Neural progenitor cell (in vitro differentiated cells): ENCODE results near the gene TSPAN32. TPM values are rescaled to one million over a fixed set of nuclear protein-coding genes. Genes with fewer than 3 reads are reported as not detected.

Experiments
- DNase-seq: peaks from one replicate; pipeline ENCODE4 v3.0.0-alpha.2; 2016; ENCODE audit warnings: low spot score
- H2AFZ ChIP-seq: fragments of 200-600 bp; sonication (generic); replicated peaks from 2 replicates; pipeline ENCODE4 v1.6.1; 2016; ENCODE audit warnings: antibody characterized with exemption
- H3F3A ChIP-seq: fragments of 200-600 bp; sonication (generic); 2 replicates; pipeline ENCODE4 v1.6.1; 2016; ENCODE audit warnings: antibody characterized with exemption, low read depth
- H3K27ac ChIP-seq: fragments of 200-600 bp; sonication (generic); 2 replicates; pipeline ENCODE4 v1.5.1; 2016; ENCODE audit warnings: mild to moderate bottlenecking
- H3K27me3 ChIP-seq: fragments of 200-600 bp; sonication (generic); 2 replicates; pipeline ENCODE4 v1.6.1; 2016; ENCODE audit warnings: mild to moderate bottlenecking, moderate library complexity
- H3K36me3 ChIP-seq: fragments of 200-600 bp; sonication (generic); 2 replicates; pipeline ENCODE4 v1.5.1; 2016
- H3K4me1 ChIP-seq: fragments of 200-600 bp; sonication (generic); 2 replicates; pipeline ENCODE4 v1.6.1; 2016; ENCODE audit warnings: mixed run types
- H3K4me2 ChIP-seq: fragments of 200-600 bp; sonication (generic); 2 replicates; pipeline ENCODE4 v1.6.1; 2016
- H3K4me3 ChIP-seq: fragments of 200-600 bp; sonication (generic); 2 replicates; pipeline ENCODE4 v1.5.1; 2016
- H3K79me2 ChIP-seq: fragments of 200-600 bp; sonication (generic); 2 replicates; pipeline ENCODE4 v1.6.1; 2016; ENCODE audit warnings: low read depth
- H3K9ac ChIP-seq: fragments of 200-600 bp; sonication (generic); 2 replicates; pipeline ENCODE4 v1.6.1; 2016
- H3K9me3 ChIP-seq: fragments of 200-600 bp; sonication (generic); 2 replicates; pipeline ENCODE4 v1.5.1; 2016; ENCODE audit warnings: low read depth
- H4K20me1 ChIP-seq: fragments of 200-600 bp; sonication (generic); 2 replicates; pipeline ENCODE4 v1.6.1; 2016; ENCODE audit warnings: low read depth
- H3K27ac Mint-ChIP-seq: 3 replicates; pipeline ENCODE4 v1.8.0; 2021; ENCODE audit warnings: mixed read lengths
- H3K27me3 Mint-ChIP-seq: 2 replicates; pipeline ENCODE4 v1.8.0; 2022; ENCODE audit warnings: low read depth, mild to moderate bottlenecking, inconsistent platforms, moderate library complexity, mixed read lengths; ENCODE audit not compliant: insufficient read depth
- H3K36me3 Mint-ChIP-seq: 3 replicates; pipeline ENCODE4 v1.8.0; 2021; ENCODE audit warnings: mixed read lengths
- H3K4me1 Mint-ChIP-seq: 3 replicates; pipeline ENCODE4 v1.8.0; 2021; ENCODE audit warnings: mixed read lengths
- H3K4me3 Mint-ChIP-seq: 3 replicates; pipeline ENCODE4 v1.8.0; 2021; ENCODE audit warnings: mild to moderate bottlenecking, moderate library complexity, mixed read lengths
- H3K9me3 Mint-ChIP-seq: 3 replicates; pipeline ENCODE4 v1.8.0; 2020; ENCODE audit warnings: mixed read lengths
- EZH2 ChIP-seq: fragments of 200-600 bp; sonication (generic); IDR thresholded peaks from 2 replicates; pipeline ENCODE4 v1.6.1; 2017; ENCODE audit warnings: antibody characterized with exemption, mild to moderate bottlenecking, moderate library complexity
- EZH2phosphoT487 ChIP-seq: fragments of 200-600 bp; sonication (generic); IDR thresholded peaks from 2 replicates; pipeline ENCODE4 v1.6.1; 2017; ENCODE audit warnings: antibody characterized with exemption
- total RNA-seq: library from RNA; depleted of rRNA; stranded (reverse); fragments of >200 nt; gene quantifications from 2 replicates; pipeline ENCODE4 v1.2.3, GENCODE V29; 2015; ENCODE audit warnings: low replicate concordance
- TF ChIP-seq, protein P1 (sequence below): fragments of 200-600 bp; sonication (generic); IDR thresholded peaks from 2 replicates; pipeline ENCODE4 v1.5.1; 2017; ENCODE audit warnings: antibody characterized with exemption, mild to moderate bottlenecking

The TSPAN32 gene
- total RNA-seq, 1 donor from 2014 or later, result not detected

GRCh38 chr11:2319791-2320472 is 18.1 kb downstream of the TSPAN32 start:
- H3K9me3 Mint-ChIP-seq, result peaks cover 11% of the 10 kb centered on the region
- no peak overlapping the region for H3K9ac ChIP-seq
- H3K4me3 ChIP-seq, result no peak overlapping the region
- no peaks in the 10 kb centered on the region for H3K79me2 ChIP-seq
- H3K36me3 ChIP-seq, result no peaks in the 10 kb centered on the region
- H3F3A ChIP-seq, result no peaks in the 10 kb centered on the region
- H3K9me3 ChIP-seq, result no peaks in the 10 kb centered on the region
- H3K36me3 Mint-ChIP-seq, result no peaks in the 10 kb centered on the region
- no peaks in the 10 kb centered on the region for H3K4me1 ChIP-seq
- no peak overlapping the region for H3K27ac ChIP-seq
- no peak overlapping the region for H3K4me2 ChIP-seq
- DNase-seq, result no peak
- H3K4me3 Mint-ChIP-seq, result no peak overlapping the region
- no peaks in the 10 kb centered on the region for H4K20me1 ChIP-seq
- H3K27ac Mint-ChIP-seq, result no peak overlapping the region
- H3K27me3 Mint-ChIP-seq, result peaks cover 5% of the 10 kb centered on the region
- TF ChIP-seq EZH2phosphoT487 (no peak), EZH2 (no peak)
- TF ChIP-seq, protein P1, sequence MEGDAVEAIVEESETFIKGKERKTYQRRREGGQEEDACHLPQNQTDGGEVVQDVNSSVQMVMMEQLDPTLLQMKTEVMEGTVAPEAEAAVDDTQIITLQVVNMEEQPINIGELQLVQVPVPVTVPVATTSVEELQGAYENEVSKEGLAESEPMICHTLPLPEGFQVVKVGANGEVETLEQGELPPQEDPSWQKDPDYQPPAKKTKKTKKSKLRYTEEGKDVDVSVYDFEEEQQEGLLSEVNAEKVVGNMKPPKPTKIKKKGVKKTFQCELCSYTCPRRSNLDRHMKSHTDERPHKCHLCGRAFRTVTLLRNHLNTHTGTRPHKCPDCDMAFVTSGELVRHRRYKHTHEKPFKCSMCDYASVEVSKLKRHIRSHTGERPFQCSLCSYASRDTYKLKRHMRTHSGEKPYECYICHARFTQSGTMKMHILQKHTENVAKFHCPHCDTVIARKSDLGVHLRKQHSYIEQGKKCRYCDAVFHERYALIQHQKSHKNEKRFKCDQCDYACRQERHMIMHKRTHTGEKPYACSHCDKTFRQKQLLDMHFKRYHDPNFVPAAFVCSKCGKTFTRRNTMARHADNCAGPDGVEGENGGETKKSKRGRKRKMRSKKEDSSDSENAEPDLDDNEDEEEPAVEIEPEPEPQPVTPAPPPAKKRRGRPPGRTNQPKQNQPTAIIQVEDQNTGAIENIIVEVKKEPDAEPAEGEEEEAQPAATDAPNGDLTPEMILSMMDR, result no peak
- no peak overlapping the region for H2AFZ ChIP-seq
- H3K4me1 Mint-ChIP-seq, result peaks cover 2% of the 10 kb centered on the region
- no peaks in the 10 kb centered on the region for H3K27me3 ChIP-seq

DNA sequence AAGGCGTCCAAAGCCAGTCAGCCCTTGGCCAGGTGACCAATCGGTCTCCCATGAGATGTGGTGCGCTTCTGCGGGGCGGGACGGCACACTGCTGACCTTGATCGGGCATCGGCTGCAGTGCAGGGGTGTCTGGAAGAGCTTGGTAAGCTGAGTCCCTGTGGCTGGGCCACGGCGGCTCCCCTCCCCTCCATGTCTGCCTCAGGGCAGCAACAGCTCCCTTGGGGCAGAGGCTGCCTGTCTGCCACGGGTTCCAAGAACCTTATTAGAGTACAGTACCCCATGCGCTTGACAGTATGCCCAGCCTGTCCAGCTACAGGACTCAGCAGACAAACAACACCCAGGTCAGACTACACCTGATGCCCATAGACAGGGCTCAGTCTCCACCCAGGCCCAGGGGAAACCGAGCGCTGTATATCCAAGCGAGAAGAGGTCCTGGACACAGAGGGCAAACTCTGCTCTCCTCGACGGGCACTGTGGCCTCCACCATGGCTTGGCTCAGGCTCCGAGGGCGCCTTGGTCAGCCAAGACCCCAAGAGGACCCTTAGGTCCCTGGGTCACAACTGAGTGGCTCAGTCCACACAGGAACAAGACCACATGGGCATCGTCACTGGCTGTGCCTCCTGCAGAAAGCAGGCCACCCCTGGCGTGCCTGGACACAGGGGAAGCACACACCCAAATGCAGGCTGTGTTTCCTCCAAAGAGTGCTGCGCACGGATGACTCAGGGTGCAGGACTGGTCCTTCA is 18.9 kb downstream of the TSPAN32 start:
- H4K20me1 ChIP-seq, result no peaks in the 10 kb centered on the region
- Mint-ChIP-seq H3K27me3 (peaks cover 5% of the 10 kb centered on the region), H3K4me3 (no peak overlapping the region), H3K4me1 (peaks cover 2% of the 10 kb centered on the region), H3K36me3 (no peaks in the 10 kb centered on the region), H3K27ac (no peak overlapping the region), H3K9me3 (peaks cover 11% of the 10 kb centered on the region)
- H3K9ac ChIP-seq, result no peak overlapping the region
- H3K4me1 ChIP-seq, result no peaks in the 10 kb centered on the region
- no peaks in the 10 kb centered on the region for H3F3A ChIP-seq
- TF ChIP-seq EZH2, result no peak
- TF ChIP-seq, protein P1, result no peak
- no peak for TF ChIP-seq EZH2phosphoT487
- no peaks in the 10 kb centered on the region for H3K36me3 ChIP-seq
- H3K27ac ChIP-seq, result no peak overlapping the region
- no peak overlapping the region for H2AFZ ChIP-seq
- no peaks in the 10 kb centered on the region for H3K79me2 ChIP-seq
- no peak overlapping the region for H3K4me2 ChIP-seq
- no peaks in the 10 kb centered on the region for H3K27me3 ChIP-seq
- no peak overlapping the region for H3K4me3 ChIP-seq
- DNase-seq, result no peak
- H3K9me3 ChIP-seq, result no peaks in the 10 kb centered on the region

DNA sequence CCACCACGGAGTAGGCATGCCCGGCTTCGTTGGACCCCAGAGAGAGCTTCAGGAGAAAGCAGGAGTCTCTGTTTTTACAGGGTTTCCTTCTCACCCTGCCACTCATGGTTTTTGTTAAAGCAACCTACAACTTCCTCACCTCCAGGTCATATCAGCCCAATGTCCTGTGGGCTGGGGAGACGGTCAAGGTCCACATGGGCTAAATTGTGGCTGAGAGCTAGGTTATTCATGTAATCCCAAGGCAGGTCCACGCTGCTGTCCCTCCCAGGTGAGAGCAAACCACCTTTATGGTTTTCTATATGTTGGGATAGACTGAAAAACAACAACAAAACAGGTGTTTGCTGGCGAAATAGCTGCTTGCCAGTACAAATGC is 19.5 kb downstream of the TSPAN32 start:
- Histone ChIP-seq H3K9me3 (no peaks in the 10 kb centered on the region), H2AFZ (no peak overlapping the region), H3K79me2 (no peaks in the 10 kb centered on the region), H3K27me3 (no peaks in the 10 kb centered on the region), H3K27ac (no peak overlapping the region), H3F3A (no peaks in the 10 kb centered on the region), H3K9ac (no peak overlapping the region), H3K4me1 (no peaks in the 10 kb centered on the region), H3K4me2 (no peak overlapping the region), H3K4me3 (no peak overlapping the region), H3K36me3 (no peaks in the 10 kb centered on the region), H4K20me1 (no peaks in the 10 kb centered on the region)
- TF ChIP-seq, protein P1, result no peak
- TF ChIP-seq EZH2phosphoT487 (no peak), EZH2 (no peak)
- Mint-ChIP-seq H3K9me3 (peaks cover 11% of the 10 kb centered on the region), H3K36me3 (no peaks in the 10 kb centered on the region), H3K4me3 (no peak overlapping the region), H3K27me3 (peaks cover 5% of the 10 kb centered on the region), H3K4me1 (peaks cover 2% of the 10 kb centered on the region), H3K27ac (no peak overlapping the region)
- no peak for DNase-seq
